Tibial nerve (tissue), 4 donors: ENCODE results near the gene ABHD18.
"Not testable (repeated sequence)": the region's sequence is repeated elsewhere in the genome, so short reads cannot be mapped to it uniquely, and the experiment has no call there.

Experiments
- EP300 ChIP-seq, 2 donors: sonication (generic); formaldehyde crosslinking; IDR thresholded peaks; one replicate each; pipeline ENCODE4 v1.6.1; 2017; ENCODE audit warnings: antibody characterized with exemption in 2 of 2, mild to moderate bottlenecking in 1 of 2
- TF ChIP-seq, protein P1 (sequence below), 5 experiments: fragments of 200-600 bp in 3 of 5; fragments of 450-650 bp in 2 of 5; sonication (generic) in 3 of 5; IDR thresholded peaks; one replicate each; pipeline ENCODE4 v1.5.1; 2016 to 2019; ENCODE audit warnings: antibody characterized with exemption in 5 of 5, mild to moderate bottlenecking in 3 of 5, moderate library complexity in 2 of 5

GRCh38 chr4:128055441-128056206 lies 90.4 kb downstream of the ABHD18 start:
- TF ChIP-seq, protein P1, sequence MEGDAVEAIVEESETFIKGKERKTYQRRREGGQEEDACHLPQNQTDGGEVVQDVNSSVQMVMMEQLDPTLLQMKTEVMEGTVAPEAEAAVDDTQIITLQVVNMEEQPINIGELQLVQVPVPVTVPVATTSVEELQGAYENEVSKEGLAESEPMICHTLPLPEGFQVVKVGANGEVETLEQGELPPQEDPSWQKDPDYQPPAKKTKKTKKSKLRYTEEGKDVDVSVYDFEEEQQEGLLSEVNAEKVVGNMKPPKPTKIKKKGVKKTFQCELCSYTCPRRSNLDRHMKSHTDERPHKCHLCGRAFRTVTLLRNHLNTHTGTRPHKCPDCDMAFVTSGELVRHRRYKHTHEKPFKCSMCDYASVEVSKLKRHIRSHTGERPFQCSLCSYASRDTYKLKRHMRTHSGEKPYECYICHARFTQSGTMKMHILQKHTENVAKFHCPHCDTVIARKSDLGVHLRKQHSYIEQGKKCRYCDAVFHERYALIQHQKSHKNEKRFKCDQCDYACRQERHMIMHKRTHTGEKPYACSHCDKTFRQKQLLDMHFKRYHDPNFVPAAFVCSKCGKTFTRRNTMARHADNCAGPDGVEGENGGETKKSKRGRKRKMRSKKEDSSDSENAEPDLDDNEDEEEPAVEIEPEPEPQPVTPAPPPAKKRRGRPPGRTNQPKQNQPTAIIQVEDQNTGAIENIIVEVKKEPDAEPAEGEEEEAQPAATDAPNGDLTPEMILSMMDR (IDR thresholded peaks at IDR 0.05) = not testable (repeated sequence)
- TF ChIP-seq EP300 (IDR thresholded peaks at IDR 0.05) = not testable (repeated sequence)
